CD4-positive, CD25-positive, alpha-beta regulatory T cell (primary cell): ENCODE results near the gene BRCA1. TPM values are rescaled to one million over a fixed set of nuclear protein-coding genes. Genes with fewer than 3 reads are reported as not detected.
"Not testable (repeated sequence)": the region's sequence is repeated elsewhere in the genome, so short reads cannot be mapped to it uniquely, and the experiment has no call there.

Source experiments
- ATAC-seq, 2 donors: fragments of 150-1000 bp; cut with Tn5 transposase; one replicate each; pipeline ENCODE4 v1.10.0; 2021; ENCODE audit warnings: low read depth in 2 of 2, moderate number of reproducible peaks in 2 of 2, moderate library complexity in 1 of 2
- DNase-seq, 3 donors: peaks; one replicate each; pipeline versions ENCODE4 v3.0.0 to v3.0.0-alpha.2; 2012 to 2022; ENCODE audit warnings: mixed read lengths in 1 of 3
- H3K27ac ChIP-seq: one replicate; pipeline ENCODE4 v1.7.0; 2013; ENCODE audit warnings: mild to moderate bottlenecking, low read length; ENCODE audit not compliant: insufficient read depth, poor library complexity, severe bottlenecking
- H3K27me3 ChIP-seq: one replicate; pipeline ENCODE4 v1.7.0; 2013; ENCODE audit warnings: low read length; ENCODE audit not compliant: control insufficient read depth, insufficient read depth
- H3K36me3 ChIP-seq: one replicate; pipeline ENCODE4 v1.7.0; 2013; ENCODE audit warnings: mild to moderate bottlenecking, low read length, moderate library complexity; ENCODE audit not compliant: control insufficient read depth, insufficient read depth
- H3K4me1 ChIP-seq: 2 replicates; pipeline ENCODE4 v1.7.0; 2013; ENCODE audit warnings: mild to moderate bottlenecking, low read length; ENCODE audit not compliant: insufficient read depth, control insufficient read depth, poor library complexity, severe bottlenecking
- H3K4me3 ChIP-seq: one replicate; pipeline ENCODE4 v1.7.0; 2013; ENCODE audit warnings: low read depth, mild to moderate bottlenecking, low read length, moderate library complexity
- H3K9me3 ChIP-seq, 2 experiments: 1 replicate in 1 of 2; 2 replicates in 1 of 2; pipeline ENCODE4 v1.7.0; 2013; ENCODE audit warnings: low read length in 2 of 2, mild to moderate bottlenecking in 1 of 2, moderate library complexity in 1 of 2; ENCODE audit not compliant: control insufficient read depth in 2 of 2
- H3K27ac Mint-ChIP-seq, 3 donors: one replicate each; pipeline ENCODE4 v1.8.0; 2020 to 2022; ENCODE audit warnings: mild to moderate bottlenecking in 3 of 3, mixed read lengths in 3 of 3, moderate library complexity in 2 of 3
- H3K27me3 Mint-ChIP-seq: one replicate; pipeline ENCODE4 v1.8.0; 2022; ENCODE audit warnings: mild to moderate bottlenecking, mixed read lengths
- H3K36me3 Mint-ChIP-seq: one replicate; pipeline ENCODE4 v1.8.0; 2020; ENCODE audit warnings: mixed read lengths
- H3K4me1 Mint-ChIP-seq, 4 donors: one replicate each; pipeline ENCODE4 v1.8.0; 2020 to 2022; ENCODE audit warnings: mixed read lengths in 4 of 4, mild to moderate bottlenecking in 1 of 4
- H3K4me3 Mint-ChIP-seq, 4 donors: one replicate each; pipeline ENCODE4 v1.8.0; 2020 to 2022; ENCODE audit warnings: mild to moderate bottlenecking in 4 of 4, mixed read lengths in 4 of 4, moderate library complexity in 3 of 4
- H3K9me3 Mint-ChIP-seq, 7 donors: one replicate each; pipeline ENCODE4 v1.8.0; 2020 to 2022; ENCODE audit warnings: mixed read lengths in 7 of 7, mild to moderate bottlenecking in 3 of 7, moderate library complexity in 2 of 7
- polyA plus RNA-seq, 4 donors: library from polyadenylated mRNA; unstranded; fragments of 300-500 nt; fragmentation: Illumina TruSeq; gene quantifications; one replicate each; pipeline ENCODE4 v1.2.3, GENCODE V29; 2021
- total RNA-seq: library from RNA; stranded (reverse); gene quantifications from one replicate; pipeline ENCODE4 v1.2.3, GENCODE V29; 2022

The BRCA1 gene
- total and polyA plus RNA-seq, 5 donors from 2014 or later, result 1.0 to 5.7 (median 1.8) TPM

GRCh38 chr17:43105146-43105545 is 20.0 kb downstream of the BRCA1 start:
- H3K27me3 Mint-ChIP-seq, result no peaks in the 10 kb centered on the region
- no peak overlapping the region for H3K4me3 Mint-ChIP-seq
- peaks cover 0 to 2% (median 0%) of the 10 kb centered on the region in 4 donors for H3K4me1 Mint-ChIP-seq
- DNase-seq (no peak), ATAC-seq (no peak)
- Histone ChIP-seq H3K36me3 (no peaks in the 10 kb centered on the region), H3K27me3 (no peaks in the 10 kb centered on the region), H3K4me3 (no peak overlapping the region), H3K27ac (no peak overlapping the region), H3K4me1 (no peaks in the 10 kb centered on the region), H3K9me3 (no peaks in the 10 kb centered on the region)
- H3K27ac Mint-ChIP-seq, result peak overlapping the region in 1 of 3 donors; percentile 20
- H3K9me3 Mint-ChIP-seq, result no peaks in the 10 kb centered on the region
- no peaks in the 10 kb centered on the region for H3K36me3 Mint-ChIP-seq

- Histone ChIP-seq H3K27ac (no peak overlapping the region), H3K9me3 (no peaks in the 10 kb centered on the region), H3K4me1 (no peaks in the 10 kb centered on the region), H3K4me3 (no peak overlapping the region), H3K36me3 (no peaks in the 10 kb centered on the region), H3K27me3 (no peaks in the 10 kb centered on the region)
- H3K27ac Mint-ChIP-seq, result no peak overlapping the region
- H3K9me3 Mint-ChIP-seq, result no peaks in the 10 kb centered on the region
- H3K4me1 Mint-ChIP-seq, result peaks cover 0 to 2% (median 0%) of the 10 kb centered on the region in 4 donors
- no peak for DNase-seq
- no peaks in the 10 kb centered on the region for H3K36me3 Mint-ChIP-seq
- no peak for ATAC-seq
- no peaks in the 10 kb centered on the region for H3K27me3 Mint-ChIP-seq
- no peak overlapping the region for H3K4me3 Mint-ChIP-seq
These were observed 20.5 kb downstream of the BRCA1 start for GRCh38 chr17:43104665-43105064.

- H3K4me1 Mint-ChIP-seq, H3K9me3 Mint-ChIP-seq, ATAC-seq: not testable (repeated sequence)
These were observed 29.8 kb downstream of the BRCA1 start for GRCh38 chr17:43095364-43095763.

GRCh38 chr17:43094129-43094835 is 30.9 kb downstream of the BRCA1 start:
- Histone ChIP-seq H3K27me3 (no peaks in the 10 kb centered on the region), H3K36me3 (no peaks in the 10 kb centered on the region), H3K9me3 (no peaks in the 10 kb centered on the region), H3K4me1 (no peaks in the 10 kb centered on the region), H3K27ac (no peak overlapping the region), H3K4me3 (no peak overlapping the region)
- peaks cover 0 to 2% (median 0%) of the 10 kb centered on the region in 7 donors for H3K9me3 Mint-ChIP-seq
- H3K4me1 Mint-ChIP-seq, result no peaks in the 10 kb centered on the region
- H3K36me3 Mint-ChIP-seq, result no peaks in the 10 kb centered on the region
- no peaks in the 10 kb centered on the region for H3K27me3 Mint-ChIP-seq
- ATAC-seq (no peak), DNase-seq (no peak)
- H3K4me3 Mint-ChIP-seq, result no peak overlapping the region
- peak overlapping the region in 1 of 3 donors; percentile 25 for H3K27ac Mint-ChIP-seq

More at GRCh38 chr17:43095364-43095763, 29.8 kb downstream of the BRCA1 start:
- not testable (repeated sequence) for H3K27ac ChIP-seq, H3K36me3 Mint-ChIP-seq, H3K9me3 ChIP-seq, H3K4me1 ChIP-seq, H3K4me3 Mint-ChIP-seq, H3K36me3 ChIP-seq, H3K27me3 Mint-ChIP-seq, H3K27me3 ChIP-seq, DNase-seq, H3K4me3 ChIP-seq, H3K27ac Mint-ChIP-seq

- no peak for ATAC-seq
- no peaks in the 10 kb centered on the region for H3K36me3 ChIP-seq
These were observed 32.3 kb downstream of the BRCA1 start for GRCh38 chr17:43092901-43093300.

GRCh38 chr17:43090022-43090421 is 35.1 kb downstream of the BRCA1 start:
- H3K36me3 Mint-ChIP-seq, result no peaks in the 10 kb centered on the region
- H3K27ac ChIP-seq, result no peak overlapping the region
- no peak for ATAC-seq

More at GRCh38 chr17:43092901-43093300, 32.3 kb downstream of the BRCA1 start:
- Histone ChIP-seq H3K4me1 (no peaks in the 10 kb centered on the region), H3K4me3 (no peak overlapping the region), H3K27ac (no peak overlapping the region), H3K9me3 (no peaks in the 10 kb centered on the region), H3K27me3 (no peaks in the 10 kb centered on the region)
- Mint-ChIP-seq H3K4me1 (no peaks in the 10 kb centered on the region), H3K4me3 (no peak overlapping the region), H3K9me3 (peaks cover 0 to 2% (median 0%) of the 10 kb centered on the region in 7 donors), H3K27ac (peak overlapping the region in 1 of 3 donors; percentile 43), H3K36me3 (no peaks in the 10 kb centered on the region), H3K27me3 (no peaks in the 10 kb centered on the region)
- no peak for DNase-seq

GRCh38 chr17:43085474-43085873 is 39.7 kb downstream of the BRCA1 start:
- H3K4me3 Mint-ChIP-seq, result no peak overlapping the region
- Histone ChIP-seq H3K27ac (no peak overlapping the region), H3K4me1 (no peaks in the 10 kb centered on the region), H3K9me3 (no peaks in the 10 kb centered on the region), H3K27me3 (no peaks in the 10 kb centered on the region), H3K36me3 (no peaks in the 10 kb centered on the region), H3K4me3 (no peak overlapping the region)
- no peaks in the 10 kb centered on the region for H3K4me1 Mint-ChIP-seq
- H3K27me3 Mint-ChIP-seq, result no peaks in the 10 kb centered on the region
- H3K9me3 Mint-ChIP-seq, result no peaks in the 10 kb centered on the region
- H3K36me3 Mint-ChIP-seq, result no peaks in the 10 kb centered on the region
- no peak overlapping the region for H3K27ac Mint-ChIP-seq
- no peak for ATAC-seq
- no peak for DNase-seq

More at GRCh38 chr17:43090022-43090421, 35.1 kb downstream of the BRCA1 start:
- Histone ChIP-seq H3K4me3 (no peak overlapping the region), H3K36me3 (no peaks in the 10 kb centered on the region), H3K27me3 (no peaks in the 10 kb centered on the region), H3K9me3 (no peaks in the 10 kb centered on the region), H3K4me1 (no peaks in the 10 kb centered on the region)
- Mint-ChIP-seq H3K9me3 (peaks cover 0 to 2% (median 0%) of the 10 kb centered on the region in 7 donors), H3K4me1 (no peaks in the 10 kb centered on the region), H3K27me3 (no peaks in the 10 kb centered on the region), H3K4me3 (no peak overlapping the region), H3K27ac (peak overlapping the region in 1 of 3 donors; percentile 11)
- DNase-seq, result no peak
